CD4-positive, alpha-beta T cell treated with Interleukin-17A for 4 hours (primary cell): ENCODE measurements around the gene SOBP.

Experiments used
- DNase-seq: peaks from one replicate; pipeline ENCODE4 v3.0.0-alpha.2; 2020; ENCODE audit warnings: mixed read lengths

SOBP gene

GRCh38 chr6:107555449-107555848 lies 65.5 kb downstream of the SOBP start:
- no peak for DNase-seq

DNA sequence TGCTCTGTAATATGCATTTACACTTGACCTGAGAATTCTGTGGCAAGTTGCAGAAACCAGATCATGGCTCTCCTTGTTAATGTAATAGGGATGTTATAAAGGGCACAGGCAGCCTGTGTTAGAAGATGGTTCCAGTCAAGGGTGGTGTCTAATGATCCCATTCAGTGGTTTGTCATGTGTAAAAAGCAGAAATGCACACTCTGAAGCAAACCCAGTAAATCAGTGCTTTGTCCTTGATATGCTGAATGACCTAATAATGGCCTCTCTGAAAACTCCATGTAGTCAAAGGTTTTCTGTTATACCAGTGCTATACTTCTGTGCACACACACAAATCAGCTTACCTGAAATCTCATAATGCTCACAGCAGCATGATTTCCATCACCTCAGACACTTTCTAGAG lies 66.2 kb downstream of the SOBP start:
- DNase-seq: no peak

DNA sequence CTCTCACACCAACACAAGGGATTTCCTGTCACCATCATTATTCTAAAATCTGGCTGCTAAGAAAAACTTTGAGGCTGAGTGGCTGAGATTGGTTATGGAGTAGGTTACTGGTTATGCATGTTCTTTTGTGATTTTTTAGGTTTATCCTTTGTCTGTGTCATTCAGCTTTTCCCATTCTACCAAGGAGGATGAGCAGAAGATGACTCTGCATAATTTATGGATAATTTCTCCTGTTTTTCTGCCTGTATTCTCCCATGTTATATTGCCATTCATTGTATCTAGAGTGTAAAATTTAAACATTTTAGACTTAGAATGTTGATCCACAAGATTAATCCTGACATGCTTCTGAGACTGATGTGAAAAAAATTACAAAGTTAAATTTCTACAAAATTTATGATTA lies 67.8 kb downstream of the SOBP start:
- DNase-seq: no peak

GRCh38 chr6:107560657-107561056 lies 70.7 kb downstream of the SOBP start:
- DNase-seq: no peak

- DNase-seq: no peak
Measured at GRCh38 chr6:107561306-107561705, 71.4 kb downstream of the SOBP start.

DNA sequence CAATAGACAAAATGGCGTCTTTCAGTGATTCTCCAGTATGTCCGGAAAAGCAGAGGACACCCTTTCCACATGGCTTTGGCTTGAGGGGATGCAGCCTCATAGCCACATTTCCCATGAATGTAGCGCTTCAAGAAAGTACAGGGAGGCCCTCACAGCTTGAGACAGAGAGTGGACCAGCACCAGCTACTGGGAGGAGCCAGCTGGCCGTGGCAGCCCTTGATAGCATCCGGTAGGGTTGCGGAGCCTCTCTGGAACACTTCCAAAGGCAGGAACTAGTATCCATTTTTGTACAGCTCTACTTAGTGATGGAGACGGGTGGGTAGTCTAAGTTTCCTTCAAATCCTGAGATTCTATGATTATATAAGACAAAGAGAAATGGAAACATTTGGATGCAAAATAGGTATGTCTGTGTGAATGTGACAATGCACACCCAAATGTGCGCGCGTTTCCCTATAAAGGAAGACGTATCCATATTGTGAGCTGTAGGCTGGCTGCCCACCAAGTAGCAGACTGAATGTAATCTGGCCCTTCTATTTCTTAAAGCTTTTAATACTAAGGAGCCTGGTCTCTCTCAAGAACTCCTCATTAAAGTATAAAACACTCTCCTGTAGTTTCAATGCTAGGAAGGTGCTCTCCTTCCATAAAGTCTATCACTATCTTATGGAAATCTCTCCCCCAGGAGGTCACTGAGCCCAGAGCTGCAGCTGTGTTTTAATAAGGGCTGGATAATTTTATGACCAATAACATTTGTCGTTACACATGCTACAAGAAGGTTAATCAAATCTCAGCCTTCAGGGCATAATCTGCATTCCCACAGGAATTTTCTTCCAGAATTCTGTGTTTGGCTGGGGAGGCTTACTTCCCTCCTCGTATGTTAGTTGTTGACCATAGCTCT lies 74.0 kb downstream of the SOBP start:
- no peak for DNase-seq

GRCh38 chr6:107564589-107564951 lies 74.7 kb downstream of the SOBP start:
- no peak for DNase-seq

DNA sequence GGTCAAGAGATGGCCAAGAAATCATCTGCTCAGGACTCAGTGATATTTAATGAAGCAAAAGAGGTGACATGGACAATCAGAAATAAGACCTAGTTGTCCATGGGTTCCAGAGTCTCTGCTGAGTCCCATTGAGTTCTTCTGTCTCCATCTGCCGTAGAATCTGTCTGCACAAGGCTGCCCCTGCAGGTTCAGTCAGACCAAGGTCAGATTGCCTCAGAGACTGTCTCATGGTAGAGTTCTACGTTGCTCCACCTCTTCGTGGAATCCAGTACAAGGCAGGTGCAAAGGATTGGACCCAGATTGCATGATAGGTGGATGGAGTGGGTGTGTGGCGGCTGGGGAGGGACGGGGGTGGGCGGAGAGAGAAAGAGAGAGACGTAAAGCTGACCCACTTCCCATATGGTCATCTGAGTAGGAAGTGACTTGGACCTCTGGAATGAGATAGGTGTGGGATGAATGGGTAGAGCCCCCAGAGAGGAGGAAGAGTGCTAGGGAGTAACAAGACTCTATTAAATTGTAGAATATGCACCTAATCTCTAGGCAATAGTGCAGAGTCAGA lies 75.3 kb downstream of the SOBP start:
- DNase-seq: no peak

DNA sequence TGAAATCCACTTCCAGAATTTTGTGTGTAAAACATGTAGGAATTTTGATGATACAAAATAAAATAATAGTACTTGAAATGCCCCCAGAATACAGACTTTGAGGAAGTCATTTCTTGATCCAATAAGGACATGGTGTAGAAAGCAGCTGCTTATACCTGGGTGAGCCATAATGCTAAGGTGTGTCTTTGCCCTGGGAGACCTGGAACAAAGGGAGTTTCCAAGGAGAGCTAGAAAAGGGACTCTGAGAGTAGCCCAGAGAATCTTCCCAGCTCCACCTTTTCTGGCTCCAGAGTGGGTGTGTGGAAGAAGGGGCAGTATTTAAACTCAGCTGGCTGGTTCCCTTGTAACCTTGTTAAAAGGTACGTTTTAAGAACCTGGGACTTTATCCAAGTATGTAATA lies 77.7 kb downstream of the SOBP start:
- DNase-seq: no peak

GRCh38 chr6:107569473-107569872 lies 79.6 kb downstream of the SOBP start:
- DNase-seq: no peak

- no peak for DNase-seq
Measured at GRCh38 chr6:107571354-107571753, 81.4 kb downstream of the SOBP start.

DNA sequence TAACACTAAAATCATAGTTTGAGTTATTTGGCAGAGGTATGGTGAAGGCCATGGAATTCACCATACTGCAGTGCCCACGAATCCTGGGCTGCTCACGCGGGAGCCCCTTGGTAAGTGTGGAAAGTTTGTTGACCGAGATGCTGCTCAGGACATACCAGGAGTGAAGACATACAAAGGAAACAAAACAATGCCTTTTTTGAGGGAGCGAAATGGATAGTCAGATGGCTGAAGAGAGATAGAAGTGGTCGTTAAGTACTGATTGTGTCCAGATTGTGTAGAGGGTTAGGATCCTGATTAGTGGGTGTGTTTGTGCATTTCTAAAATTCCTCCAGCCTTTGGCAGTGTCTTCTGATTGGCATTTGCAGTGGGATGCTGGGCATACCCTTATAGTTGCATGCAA lies 83.0 kb downstream of the SOBP start:
- DNase-seq: no peak

GRCh38 chr6:107574856-107575255 lies 84.9 kb downstream of the SOBP start:
- DNase-seq: no peak

- DNase-seq: no peak
Measured at GRCh38 chr6:107576852-107577251, 86.9 kb downstream of the SOBP start.

- no peak for DNase-seq
Measured at GRCh38 chr6:107578642-107579341, 88.9 kb downstream of the SOBP start.

DNA sequence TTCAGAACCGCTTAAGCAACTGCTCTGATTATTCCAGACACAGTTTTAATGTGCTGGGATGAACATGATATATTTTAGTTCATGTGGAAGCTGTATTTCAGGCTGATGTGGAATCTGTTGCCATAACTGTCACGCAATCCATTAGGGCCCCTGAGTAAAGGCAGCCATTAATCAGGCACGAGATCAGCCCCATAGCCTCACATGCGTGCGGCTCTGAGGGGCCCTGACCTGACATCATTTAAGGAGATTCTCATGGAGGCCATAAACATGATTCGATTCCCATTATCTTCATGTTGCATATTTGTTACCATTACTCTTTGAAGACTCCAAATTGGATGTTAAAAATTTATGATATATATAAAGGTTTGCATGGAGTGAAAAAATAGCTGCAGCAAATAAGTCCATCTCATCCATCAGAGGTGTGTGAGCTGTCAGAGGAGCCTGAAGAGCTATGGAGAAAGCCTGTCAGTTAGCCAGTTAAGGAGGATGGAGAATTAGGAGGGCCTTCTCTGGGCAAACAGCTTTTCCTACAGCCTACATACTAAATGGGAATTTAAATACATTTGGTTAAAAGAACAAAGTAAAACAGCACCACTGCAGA lies 89.6 kb downstream of the SOBP start:
- DNase-seq: no peak

GRCh38 chr6:107582086-107582485 lies 92.2 kb downstream of the SOBP start:
- DNase-seq: no peak

GRCh38 chr6:107584726-107585125 lies 94.8 kb downstream of the SOBP start:
- no peak for DNase-seq

DNA sequence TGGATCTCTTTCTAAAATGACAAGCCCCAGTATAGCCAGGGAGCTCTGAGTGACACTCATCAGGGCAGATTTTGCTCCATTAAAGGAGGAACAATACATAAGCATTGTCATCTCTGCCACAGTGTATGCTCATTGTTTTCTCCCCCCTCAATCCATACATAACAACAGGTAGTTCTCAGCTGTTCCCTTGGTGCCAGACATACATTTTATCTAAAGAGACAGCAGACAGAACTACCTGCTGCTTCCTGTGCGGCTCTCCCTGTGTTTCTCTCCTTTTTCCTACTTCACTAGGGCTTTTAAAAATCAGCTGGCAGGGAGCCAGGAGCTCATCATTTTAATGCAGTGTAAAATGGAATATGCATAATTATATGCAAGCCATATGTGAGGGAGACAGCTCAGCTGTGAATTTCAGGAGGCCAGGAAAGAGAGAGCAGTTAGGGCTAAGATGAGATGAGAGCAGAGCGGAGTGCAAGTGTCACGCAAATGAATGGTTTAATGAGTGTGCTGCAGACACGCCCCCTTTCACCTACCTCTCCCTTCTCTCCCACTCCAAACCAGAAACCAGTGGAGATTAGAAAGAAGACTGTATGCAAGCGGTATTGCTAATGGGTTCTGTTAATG lies 96.0 kb downstream of the SOBP start:
- DNase-seq: no peak

- no peak for DNase-seq
Measured at GRCh38 chr6:107587451-107587850, 97.5 kb downstream of the SOBP start.

DNA sequence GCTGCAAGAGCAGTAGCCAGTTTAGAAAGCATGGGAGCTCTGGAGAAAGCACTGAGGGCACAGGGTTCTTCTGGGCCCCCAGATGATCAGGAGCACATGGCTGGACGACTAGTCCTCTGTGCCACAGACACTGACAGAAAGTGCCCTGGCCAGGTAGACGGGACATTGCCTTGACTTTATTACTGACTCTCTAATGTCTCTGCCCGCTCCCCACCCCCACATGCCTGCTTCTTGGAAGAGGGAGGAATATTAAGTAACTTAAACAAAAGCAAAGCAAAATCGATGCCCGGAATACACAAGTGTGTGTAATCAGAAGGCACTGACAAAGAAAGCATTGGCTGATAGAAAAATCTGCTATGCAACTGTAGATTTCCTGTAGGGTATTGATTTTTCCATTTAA lies 99.3 kb downstream of the SOBP start:
- DNase-seq: no peak

DNA sequence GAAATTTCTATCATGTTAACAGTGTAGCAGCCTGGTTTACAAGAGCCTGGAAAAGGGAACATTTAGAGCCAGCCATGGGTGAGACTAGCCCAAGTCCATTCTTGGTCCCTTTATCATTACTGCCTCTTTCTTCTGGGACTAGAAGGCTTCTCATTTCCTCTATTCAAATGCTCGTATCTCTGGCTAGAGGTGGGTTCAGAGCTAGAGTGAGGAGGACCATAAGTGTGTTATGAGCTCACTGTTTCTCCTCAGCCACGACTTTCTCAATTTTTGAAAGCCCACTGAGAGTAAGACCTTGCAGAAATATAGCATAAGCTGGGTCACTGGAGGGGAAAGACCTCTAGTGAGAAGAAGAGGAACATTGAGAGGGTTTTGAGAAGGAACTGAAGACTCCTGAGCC lies 100.0 kb downstream of the SOBP start:
- no peak for DNase-seq

- DNase-seq: no peak
Measured at GRCh38 chr6:107590378-107590777, 100.5 kb downstream of the SOBP start.
